ENCODE data around the gene TRIM3.

DNA sequence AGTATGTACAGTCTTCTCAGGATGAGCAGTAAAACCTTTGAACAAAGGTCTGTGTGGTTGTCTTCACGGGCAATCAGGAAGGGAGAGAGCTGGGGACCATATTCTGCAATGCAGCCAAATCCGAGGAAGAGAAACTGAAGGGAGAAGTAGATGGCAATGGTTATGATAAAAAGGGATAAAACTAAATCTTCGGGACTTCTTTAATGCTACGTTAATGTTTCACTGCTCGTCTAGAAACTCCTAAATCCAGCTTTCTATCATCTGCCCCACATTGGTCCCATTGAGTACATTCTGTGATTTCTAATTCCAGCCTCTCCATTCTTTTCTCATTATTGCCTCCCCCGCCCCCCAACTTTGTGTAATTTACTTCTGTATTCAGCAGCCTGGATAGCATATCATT, 9.3 kb upstream of the TRIM3 start:
- TF ChIP-seq EZH2 (IDR thresholded peaks at IDR 0.05; ENCODE audit: borderline replicate concordance, low read depth, low read length, poor library complexity, severe bottlenecking) (no peak), CTCF (conservative IDR thresholded peaks at IDR 0.05; ENCODE audit: low read depth, low read length) (no peak)
